Effector CD8-positive, alpha-beta T cell (primary cell): Measurements from ENCODE around the gene HECW1.
"Not testable (repeated sequence)": the region's sequence is repeated elsewhere in the genome, so short reads cannot be mapped to it uniquely, and the experiment has no call there.

ENCODE experiments used
- DNase-seq: peaks from one replicate; lab custom pipeline; 2025; lab: John Stamatoyannopoulos, UW

HECW1 gene

DNA sequence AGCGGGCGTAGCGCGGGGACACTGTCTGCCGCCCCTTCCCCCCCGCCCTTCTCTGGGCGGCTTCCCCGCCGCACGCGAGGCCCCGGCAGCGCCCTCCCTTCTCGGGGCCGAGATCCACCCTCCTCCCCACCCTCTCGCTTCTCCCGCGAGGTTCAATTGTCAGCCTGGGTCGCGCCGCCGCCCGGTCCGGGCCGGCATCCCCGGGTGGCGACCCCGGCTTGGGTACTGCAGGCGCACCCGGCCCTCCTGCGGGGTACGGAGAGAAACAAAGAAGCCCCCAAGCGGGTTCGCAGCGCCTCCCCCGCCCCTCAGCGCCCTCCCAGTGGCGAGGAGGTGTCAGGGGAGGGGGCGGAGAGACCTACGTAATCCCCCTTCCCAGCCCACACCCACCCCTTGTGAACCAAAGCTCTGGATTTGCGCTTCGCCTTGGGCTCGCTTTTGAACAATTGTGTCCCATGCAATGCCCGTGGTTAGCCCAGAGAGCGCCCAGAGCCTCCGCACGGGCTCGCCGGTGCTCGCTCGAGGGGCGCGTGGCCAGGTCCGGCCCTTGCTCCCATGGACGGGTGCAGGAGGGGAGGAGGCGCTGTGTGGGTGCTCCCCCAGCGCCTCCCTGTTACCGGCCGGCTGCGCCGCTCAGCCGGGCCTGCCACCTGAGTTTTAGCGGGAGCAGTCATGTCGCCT, 634 bp downstream of the HECW1 start:
- DNase-seq, result no peak

- no peak for DNase-seq
These were observed 1.4 kb downstream of the HECW1 start for GRCh38 chr7:43113622-43114457.

DNA sequence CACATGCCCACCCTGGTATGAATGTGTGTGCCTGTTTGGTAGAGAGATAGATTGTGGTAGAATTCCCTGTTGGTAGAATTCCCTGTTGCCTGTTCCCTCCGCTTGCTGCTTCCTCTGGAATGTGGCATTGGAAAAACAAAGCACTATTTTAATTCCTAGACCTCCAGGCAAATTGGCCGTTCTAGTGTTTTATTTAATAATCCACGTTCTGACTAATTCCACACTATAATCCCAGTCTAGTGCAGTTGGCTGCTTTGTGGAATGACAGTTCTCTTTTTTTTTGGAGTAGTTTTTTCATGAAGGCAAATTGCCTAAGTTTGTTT, 2.0 kb downstream of the HECW1 start:
- DNase-seq, result no peak

- DNase-seq, result no peak
These were observed 4.0 kb downstream of the HECW1 start for GRCh38 chr7:43116451-43116850.

- no peak for DNase-seq
These were observed 4.6 kb downstream of the HECW1 start for GRCh38 chr7:43117095-43117494.

GRCh38 chr7:43117861-43118260, 5.4 kb downstream of the HECW1 start:
- DNase-seq, result no peak

GRCh38 chr7:43118313-43118712, 5.9 kb downstream of the HECW1 start:
- no peak for DNase-seq

DNA sequence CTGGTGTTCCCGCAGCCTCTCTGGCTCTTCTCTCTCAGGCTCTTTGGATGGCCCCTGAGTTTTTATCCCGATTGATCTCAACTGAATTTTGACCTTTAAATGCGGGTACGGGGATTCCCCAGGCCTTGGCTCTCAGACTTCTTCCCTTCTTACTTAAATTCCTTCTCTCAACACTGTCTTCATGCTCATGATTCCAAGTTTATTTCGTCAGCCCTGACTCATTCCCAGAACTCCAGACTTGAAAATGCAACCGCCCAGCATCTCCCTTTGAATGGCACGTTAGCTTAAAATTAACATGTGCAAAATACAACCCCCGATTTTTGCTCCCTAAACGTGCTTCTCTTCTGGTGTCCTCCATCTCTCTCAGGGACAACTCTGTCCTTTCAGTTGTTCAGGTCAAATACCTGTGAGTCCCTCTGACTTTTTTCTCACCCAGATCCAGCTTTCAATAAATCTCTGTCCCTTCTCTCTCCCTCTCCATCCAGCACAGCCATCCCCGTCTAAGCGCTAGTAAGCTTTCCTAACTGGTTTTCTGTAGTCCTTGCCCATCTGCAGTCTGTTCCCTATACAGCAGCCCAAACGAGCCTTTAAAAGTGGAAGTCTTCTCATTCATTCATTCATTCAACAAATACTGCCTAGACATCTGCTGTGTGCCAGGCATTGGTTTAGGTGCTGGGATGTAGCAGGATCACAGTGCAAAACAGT, 7.1 kb downstream of the HECW1 start:
- no peak for DNase-seq

DNA sequence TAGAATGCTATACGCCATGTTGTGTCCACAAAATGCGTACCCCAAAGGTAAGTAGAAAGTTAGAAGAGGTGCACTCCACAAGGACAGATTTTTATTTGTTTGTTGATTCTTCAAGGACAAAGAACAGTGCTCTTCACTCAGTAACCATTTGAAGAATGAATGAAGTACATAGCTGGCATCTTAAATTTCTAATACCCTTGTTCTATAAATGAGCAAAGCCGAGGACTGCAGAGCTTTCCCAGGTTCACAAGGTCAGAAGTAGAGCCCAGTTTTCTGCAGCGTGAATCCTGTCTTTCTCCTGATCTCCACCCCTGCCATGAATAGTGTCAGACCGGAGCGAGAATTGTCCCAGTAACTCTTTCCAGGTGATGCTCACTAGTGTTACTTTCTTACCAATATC, 9.5 kb downstream of the HECW1 start:
- DNase-seq, result no peak

GRCh38 chr7:43123457-43123856, 11.0 kb downstream of the HECW1 start:
- DNase-seq, result no peak

DNA sequence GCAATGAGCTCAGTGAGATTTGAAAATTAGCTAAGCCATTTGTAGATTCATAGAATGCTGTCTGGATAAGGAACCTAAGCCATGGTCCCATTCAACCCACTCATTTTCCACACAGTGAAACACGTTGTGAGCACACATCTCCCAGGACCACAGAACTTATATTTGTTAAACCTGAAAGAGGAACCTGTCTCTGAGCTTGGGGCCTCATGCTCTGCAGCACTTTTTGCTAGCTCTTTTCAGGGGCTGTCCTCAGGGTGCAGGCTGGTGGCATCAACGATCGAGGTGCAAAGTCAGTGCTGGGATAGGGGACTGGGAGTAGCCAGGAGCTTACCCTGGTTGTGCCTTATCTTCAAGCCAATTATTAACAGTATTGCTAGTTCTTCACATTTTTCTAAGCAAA, 11.9 kb downstream of the HECW1 start:
- no peak for DNase-seq

DNA sequence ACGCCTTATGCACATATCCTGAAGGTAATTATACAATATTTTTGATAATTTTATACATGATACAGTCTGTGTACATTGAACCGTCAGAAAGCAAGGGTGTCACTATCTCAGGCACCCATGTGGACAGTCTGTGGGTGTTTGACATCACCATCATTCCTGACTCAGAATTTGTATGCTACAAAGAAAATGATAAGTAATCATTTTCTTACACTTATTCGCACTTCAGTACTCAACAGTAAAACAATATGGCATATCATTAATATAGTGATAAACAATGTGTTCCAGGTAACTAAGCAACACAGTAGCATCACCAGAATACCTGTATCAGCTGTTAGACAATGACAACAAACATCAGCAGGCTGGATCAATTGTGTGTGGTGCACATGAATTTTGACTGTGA, 17.9 kb downstream of the HECW1 start:
- no peak for DNase-seq

- DNase-seq, result no peak
These were observed 22.7 kb downstream of the HECW1 start for GRCh38 chr7:43135129-43135528.

DNA sequence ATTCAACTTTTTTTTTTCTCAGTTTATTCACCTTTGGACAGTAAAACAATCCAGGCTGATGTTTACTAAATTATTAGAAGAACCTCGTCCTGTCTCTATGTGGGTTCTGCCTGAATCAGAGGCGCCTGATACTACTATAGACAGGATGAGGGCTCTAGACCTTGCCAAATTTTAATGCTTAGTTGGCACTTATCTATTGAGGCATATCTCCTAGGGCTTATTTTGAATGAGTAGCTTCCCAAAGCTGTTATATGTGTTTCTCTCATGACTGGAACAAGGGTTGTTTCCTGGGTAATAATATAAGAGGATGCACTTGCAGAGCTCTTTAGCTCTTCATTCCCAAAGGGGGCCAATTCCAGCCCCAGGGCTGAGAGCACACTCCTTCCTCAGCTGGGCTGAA, 23.6 kb downstream of the HECW1 start:
- no peak for DNase-seq

DNA sequence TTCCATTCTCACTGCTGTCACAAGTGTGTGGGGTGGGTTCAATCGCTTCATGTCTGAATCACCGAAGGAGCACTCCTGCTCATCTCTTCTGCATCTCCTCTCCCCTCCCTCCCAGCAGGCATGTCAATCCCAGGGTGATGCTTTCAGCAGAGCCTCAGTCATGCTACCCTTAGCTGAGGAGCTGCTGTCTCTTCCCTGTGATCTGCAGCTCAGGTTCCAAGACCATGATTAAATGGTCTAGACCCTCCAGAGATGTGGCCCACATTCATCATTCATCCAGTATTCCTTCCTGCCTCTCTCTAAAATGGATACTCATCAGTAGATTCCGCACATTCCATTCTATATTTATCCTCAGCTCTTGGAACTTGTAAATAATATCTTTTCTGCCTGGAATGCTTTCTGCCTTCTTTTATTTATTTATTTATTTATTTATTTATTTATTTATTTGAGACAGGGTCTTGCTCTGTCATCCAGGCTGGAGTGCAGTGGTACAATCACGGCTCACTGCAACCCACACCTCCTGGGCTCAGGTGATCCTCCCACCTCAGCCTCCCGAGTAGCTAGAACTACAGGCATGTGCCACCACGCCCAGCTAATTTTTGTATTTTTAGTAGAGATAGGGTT, 24.8 kb downstream of the HECW1 start:
- DNase-seq, result not testable (repeated sequence)

GRCh38 chr7:43137811-43138210, 25.4 kb downstream of the HECW1 start:
- no peak for DNase-seq

GRCh38 chr7:43138710-43139109, 26.3 kb downstream of the HECW1 start:
- no peak for DNase-seq

DNA sequence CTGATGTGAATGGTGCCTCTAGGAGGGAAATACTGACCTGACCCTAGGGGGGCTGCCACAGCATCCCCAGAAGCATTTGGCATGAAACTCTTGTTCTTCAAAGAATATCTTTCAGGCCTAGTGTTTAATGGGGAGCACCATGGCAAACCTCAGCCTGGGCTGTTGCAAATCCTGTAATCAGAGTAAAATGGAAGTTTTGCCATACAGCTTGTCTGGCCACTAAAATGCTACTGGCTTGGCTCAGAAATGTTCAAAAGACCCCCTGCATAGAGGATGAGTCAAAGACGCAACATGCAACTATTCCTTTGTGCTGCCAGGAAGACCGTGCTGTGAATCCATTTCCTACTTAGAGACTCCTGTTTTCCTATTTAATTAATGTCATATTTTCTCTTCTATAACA, 26.7 kb downstream of the HECW1 start:
- no peak for DNase-seq

DNA sequence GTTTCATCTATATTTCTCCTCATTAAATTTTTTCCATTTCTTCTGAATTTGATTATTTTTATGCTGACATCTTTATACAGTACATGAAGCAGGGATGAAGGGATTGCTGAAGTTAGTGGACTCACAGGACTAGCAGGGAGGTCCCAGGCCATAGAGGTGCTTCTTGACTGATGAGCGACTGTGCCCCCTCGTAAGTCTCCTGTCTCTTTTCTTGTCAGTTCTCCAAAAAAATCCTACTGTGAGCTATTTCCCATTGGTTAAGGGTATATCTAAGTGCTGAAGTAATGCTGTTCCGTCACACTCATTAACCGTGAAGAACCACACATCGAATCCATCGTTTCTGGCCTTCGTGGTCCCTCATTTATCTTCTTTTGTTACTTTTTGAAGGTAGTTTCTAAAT, 27.7 kb downstream of the HECW1 start:
- no peak for DNase-seq

DNA sequence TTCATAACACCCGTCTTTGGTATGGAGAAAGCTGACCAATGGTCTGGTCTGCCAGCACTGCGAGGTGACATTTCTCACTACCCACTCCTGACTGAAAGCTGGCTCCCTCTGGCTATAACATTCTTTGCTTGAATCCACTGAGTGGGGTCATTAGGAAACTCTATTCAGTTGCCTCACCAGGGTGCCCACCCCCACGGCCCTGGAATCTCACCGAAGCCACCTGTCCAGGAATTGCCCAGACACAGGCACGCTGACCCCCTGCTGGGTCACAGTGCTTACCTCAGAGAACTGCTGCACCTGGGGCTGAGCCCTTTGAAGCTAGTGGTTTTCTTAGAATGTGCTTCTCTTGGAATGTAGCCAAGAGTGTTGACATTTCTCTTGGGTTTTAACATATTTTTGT, 28.6 kb downstream of the HECW1 start:
- no peak for DNase-seq

DNA sequence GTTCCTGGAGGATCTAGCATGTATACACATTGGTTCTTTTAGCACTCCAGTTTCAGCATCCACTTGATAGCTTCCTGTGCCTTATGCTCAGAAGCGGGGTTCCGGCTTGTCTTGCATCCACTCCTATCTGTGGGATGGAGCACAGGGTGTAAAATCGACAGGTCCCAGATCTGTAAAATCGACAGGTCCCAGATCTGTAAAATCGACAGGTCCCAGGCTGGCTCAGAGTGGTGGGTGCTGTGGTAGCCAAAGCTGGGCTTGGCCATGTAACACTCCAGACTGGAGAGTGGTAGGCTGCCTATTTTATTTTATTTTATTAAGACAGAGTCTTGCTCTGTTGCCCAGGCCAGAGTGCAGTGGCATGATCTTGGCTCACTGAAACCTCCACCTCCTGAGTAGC, 30.3 kb downstream of the HECW1 start:
- no peak for DNase-seq

GRCh38 chr7:43143918-43144589, 31.6 kb downstream of the HECW1 start:
- DNase-seq, result no peak
